ENCODE results near the gene PLCB4. TPM values are rescaled to one million over a fixed set of nuclear protein-coding genes. Genes with fewer than 3 reads are reported as not detected.

Gene PLCB4
- total and polyA plus RNA-seq, 7 donors: 9.7 to 21.0 (median 12.4) TPM

DNA sequence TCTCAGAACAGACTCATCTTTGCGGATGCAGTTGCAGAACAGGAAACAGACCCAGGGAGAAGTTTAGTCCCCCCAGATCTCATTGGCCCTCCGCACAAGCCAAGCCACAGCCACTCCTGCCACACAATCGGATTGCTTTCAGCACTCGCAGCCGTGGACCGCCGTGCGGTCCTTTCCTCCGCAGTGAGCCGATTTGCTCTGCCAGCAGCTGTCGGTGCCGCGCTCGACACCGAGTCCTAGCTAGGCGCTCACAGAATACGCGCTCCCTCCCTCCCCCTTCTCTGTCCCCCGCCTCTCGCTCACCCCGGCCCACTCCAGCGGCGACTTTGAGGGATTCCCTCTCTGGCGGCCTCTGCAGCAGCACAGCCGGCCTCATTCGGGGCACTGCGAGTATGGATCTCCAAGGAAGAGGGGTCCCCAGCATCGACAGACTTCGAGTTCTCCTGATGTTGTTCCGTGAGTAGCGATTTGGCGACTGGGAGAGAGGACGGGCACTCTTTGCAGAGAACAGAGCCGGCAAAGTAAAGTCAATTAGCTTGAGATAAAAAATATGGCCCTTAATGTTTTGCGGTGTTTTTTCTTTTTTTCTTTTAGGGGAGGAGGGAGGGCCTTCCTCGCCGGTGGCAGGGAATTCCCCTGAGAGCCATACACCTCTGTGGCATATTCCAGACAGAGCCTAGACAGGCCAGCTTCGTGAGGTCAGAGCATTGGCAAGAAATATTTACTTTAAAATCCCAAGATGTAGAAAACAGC is 445.8 kb downstream of the PLCB4 start, which contains the start of gene LAMP5:
Gene LAMP5, plus strand, starts transcription at position 130 of the 753 bp plus-strand sequence. Its CDS starts 263 bp downstream, at position 393.
- Histone ChIP-seq H3K27me3 (peaks cover 15 to 67% (median 20%) of the 10 kb centered on the region in 3 donors), H3K4me3 (peak within 1 kb of the TSS in 3 of 4 donors; percentile 7 to 28 (median 15)), H3K9me3 (no peaks in the 10 kb centered on the region), H3K36me3 (no peaks in the 10 kb centered on the region), H3K27ac (no peak within 1 kb of the TSS), H3K4me1 (peaks cover 0 to 27% (median 17%) of the 10 kb centered on the region in 4 donors)
- 1 to 4% methylated on average over 38 of the region's 38 CpGs for WGBS, 2 donors
- TF ChIP-seq POLR2A (IDR thresholded peaks at IDR 0.05) (no peak), EP300 (IDR thresholded peaks at IDR 0.05) (no peak)
- TF ChIP-seq, protein P1, sequence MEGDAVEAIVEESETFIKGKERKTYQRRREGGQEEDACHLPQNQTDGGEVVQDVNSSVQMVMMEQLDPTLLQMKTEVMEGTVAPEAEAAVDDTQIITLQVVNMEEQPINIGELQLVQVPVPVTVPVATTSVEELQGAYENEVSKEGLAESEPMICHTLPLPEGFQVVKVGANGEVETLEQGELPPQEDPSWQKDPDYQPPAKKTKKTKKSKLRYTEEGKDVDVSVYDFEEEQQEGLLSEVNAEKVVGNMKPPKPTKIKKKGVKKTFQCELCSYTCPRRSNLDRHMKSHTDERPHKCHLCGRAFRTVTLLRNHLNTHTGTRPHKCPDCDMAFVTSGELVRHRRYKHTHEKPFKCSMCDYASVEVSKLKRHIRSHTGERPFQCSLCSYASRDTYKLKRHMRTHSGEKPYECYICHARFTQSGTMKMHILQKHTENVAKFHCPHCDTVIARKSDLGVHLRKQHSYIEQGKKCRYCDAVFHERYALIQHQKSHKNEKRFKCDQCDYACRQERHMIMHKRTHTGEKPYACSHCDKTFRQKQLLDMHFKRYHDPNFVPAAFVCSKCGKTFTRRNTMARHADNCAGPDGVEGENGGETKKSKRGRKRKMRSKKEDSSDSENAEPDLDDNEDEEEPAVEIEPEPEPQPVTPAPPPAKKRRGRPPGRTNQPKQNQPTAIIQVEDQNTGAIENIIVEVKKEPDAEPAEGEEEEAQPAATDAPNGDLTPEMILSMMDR (IDR thresholded peaks at IDR 0.05): no peak
- no peak for DNase-seq
- intact Hi-C loops (cut with DNase I): no loop called here

DNA sequence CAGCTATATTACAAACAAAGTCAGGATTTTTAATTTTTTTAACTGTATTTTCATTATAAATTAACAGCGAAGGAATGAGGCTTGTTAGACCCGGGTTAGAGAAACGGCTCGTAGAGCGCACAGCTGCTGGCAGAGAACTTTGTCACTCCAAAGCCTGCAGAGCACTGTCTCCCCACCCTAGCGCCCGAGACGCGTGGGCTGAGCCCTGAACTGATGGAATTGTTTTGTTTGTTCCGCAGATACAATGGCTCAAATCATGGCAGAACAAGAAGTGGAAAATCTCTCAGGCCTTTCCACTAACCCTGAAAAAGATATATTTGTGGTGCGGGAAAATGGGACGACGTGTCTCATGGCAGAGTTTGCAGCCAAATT is 446.3 kb downstream of the PLCB4 start:
- no peak for DNase-seq
- no peak overlapping the region for H3K27ac ChIP-seq
- 5 to 11% methylated on average over 13 of the region's 13 CpGs for WGBS, 2 donors
- H3K27me3 ChIP-seq: peaks cover 15 to 66% (median 20%) of the 10 kb centered on the region in 3 donors
- H3K4me3 ChIP-seq: peak overlapping the region in 3 of 4 donors; percentile 7 to 28 (median 15)
- peaks cover 0 to 27% (median 17%) of the 10 kb centered on the region in 4 donors for H3K4me1 ChIP-seq
- TF ChIP-seq, protein P1 (IDR thresholded peaks at IDR 0.05): no peak
- TF ChIP-seq EP300 (IDR thresholded peaks at IDR 0.05): no peak
- no peak for TF ChIP-seq POLR2AphosphoS5 (IDR thresholded peaks at IDR 0.05)
- TF ChIP-seq POLR2A (IDR thresholded peaks at IDR 0.05): no peak
- no peaks in the 10 kb centered on the region for H3K36me3 ChIP-seq
- H3K9me3 ChIP-seq: no peaks in the 10 kb centered on the region
- intact Hi-C loops (cut with DNase I): no loop called here

DNA sequence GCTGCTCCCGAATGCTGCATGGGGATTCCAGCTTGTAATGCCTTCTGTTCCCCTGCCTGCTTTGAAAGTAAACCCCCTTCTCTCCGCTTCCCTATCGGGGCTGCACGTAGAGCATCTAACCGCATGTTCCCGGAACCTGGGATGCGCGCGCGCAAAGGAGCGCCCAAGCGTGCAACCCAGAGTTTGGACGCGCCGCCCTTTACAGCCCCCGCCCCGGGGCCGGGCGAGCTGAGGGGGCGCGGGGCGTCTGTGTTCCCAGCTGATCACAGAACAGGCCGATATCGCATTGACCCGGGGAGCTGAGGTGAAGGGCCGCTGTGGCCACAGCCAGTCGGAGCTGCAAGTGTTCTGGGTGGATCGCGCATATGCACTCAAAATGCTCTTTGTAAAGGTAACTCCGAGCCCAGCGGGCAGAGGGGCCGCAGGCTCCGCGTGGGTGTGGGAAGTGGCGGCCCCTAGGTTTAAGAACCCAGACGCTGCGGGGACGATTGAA is 446.9 kb downstream of the PLCB4 start:
- intact Hi-C loops (cut with DNase I): no loop called here
- H3K4me3 ChIP-seq: peak overlapping the region in 3 of 4 donors; percentile 7 to 28 (median 15)
- no peak overlapping the region for H3K27ac ChIP-seq
- no peaks in the 10 kb centered on the region for H3K9me3 ChIP-seq
- TF ChIP-seq POLR2A (IDR thresholded peaks at IDR 0.05) (no peak), POLR2AphosphoS5 (IDR thresholded peaks at IDR 0.05) (no peak)
- TF ChIP-seq, protein P1 (IDR thresholded peaks at IDR 0.05): no peak
- H3K4me1 ChIP-seq: peaks cover 0 to 27% (median 17%) of the 10 kb centered on the region in 4 donors
- no peaks in the 10 kb centered on the region for H3K36me3 ChIP-seq
- no peak for DNase-seq
- peaks cover 15 to 61% (median 20%) of the 10 kb centered on the region in 3 donors for H3K27me3 ChIP-seq
- WGBS, 2 donors: 2 to 11% methylated on average over 38 of the region's 38 CpGs

DNA sequence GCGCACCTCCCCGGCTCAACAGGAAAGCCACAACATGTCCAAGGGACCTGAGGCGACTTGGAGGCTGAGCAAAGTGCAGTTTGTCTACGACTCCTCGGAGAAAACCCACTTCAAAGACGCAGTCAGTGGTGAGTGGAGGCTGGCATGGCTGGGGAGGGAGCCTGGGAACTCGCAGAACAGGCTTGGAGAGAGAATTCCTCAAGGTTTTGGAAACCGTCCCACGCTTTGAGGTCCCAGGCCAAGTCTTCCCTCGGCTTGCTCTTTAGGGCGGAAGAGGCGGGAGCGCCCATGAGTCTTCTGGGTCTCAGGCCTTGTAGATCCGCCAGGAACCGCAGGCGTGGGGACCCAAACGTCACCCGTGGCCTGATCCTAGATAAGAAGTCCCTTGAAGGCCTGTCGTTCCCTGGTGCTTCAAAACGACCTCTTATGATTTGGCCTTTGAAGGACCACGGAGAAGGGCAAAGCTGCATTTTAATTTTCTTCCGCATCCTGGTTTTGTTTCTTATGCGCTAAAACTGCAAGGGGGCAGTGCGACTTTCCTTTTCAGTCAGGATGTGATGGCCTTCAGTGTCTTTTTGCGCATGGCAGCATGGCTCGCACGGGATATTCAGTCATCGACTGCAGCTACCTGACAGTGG is 447.5 kb downstream of the PLCB4 start:
- Histone ChIP-seq H3K4me3 (peak overlapping the region in 3 of 4 donors; percentile 7 to 28 (median 15)), H3K27me3 (peaks cover 15 to 55% (median 20%) of the 10 kb centered on the region in 3 donors)

More for the DNA sequence above, 447.5 kb downstream of the PLCB4 start:
- TF ChIP-seq POLR2AphosphoS5 (IDR thresholded peaks at IDR 0.05) (no peak), POLR2A (IDR thresholded peaks at IDR 0.05) (no peak), EP300 (IDR thresholded peaks at IDR 0.05) (no peak)
- TF ChIP-seq, protein P1 (IDR thresholded peaks at IDR 0.05): no peak
- 4 to 13% methylated on average over 28 of the region's 28 CpGs for WGBS, 2 donors
- Histone ChIP-seq H3K9me3 (no peaks in the 10 kb centered on the region), H3K27ac (no peak overlapping the region), H3K4me1 (peaks cover 0 to 27% (median 17%) of the 10 kb centered on the region in 4 donors), H3K36me3 (no peaks in the 10 kb centered on the region)
- intact Hi-C loops (cut with DNase I): no loop called here
- DNase-seq: no peak
